ENCODE data around the gene AIF1L.
A peak's percentile ranks its signal among the peaks of the same experiment; 100 is the strongest.
"Not testable (repeated sequence)": the region's sequence is repeated elsewhere in the genome, so short reads cannot be mapped to it uniquely, and the experiment has no call there.

AIF1L gene

GRCh38 chr9:131125038-131125287, 28.6 kb downstream of the AIF1L start:
- DNase-seq = no peak

- DNase-seq = peak; percentile 93
Measured at GRCh38 chr9:131125288-131126058, 29.1 kb downstream of the AIF1L start, which contains the start of gene NUP214. TSS of gene NUP214 (plus strand) at chr9:131125586. CDS start at chr9:131125705, 119 bp downstream.

GRCh38 chr9:131126059-131126426, 29.7 kb downstream of the AIF1L start:
- no peak for DNase-seq

GRCh38 chr9:131129183-131129582, 32.9 kb downstream of the AIF1L start:
- no peak for DNase-seq

GRCh38 chr9:131138676-131139075, 42.3 kb downstream of the AIF1L start:
- DNase-seq = peak; percentile 9

GRCh38 chr9:131140112-131140511, 43.8 kb downstream of the AIF1L start:
- peak; percentile 37 for DNase-seq

- no peak for DNase-seq
Measured at GRCh38 chr9:131140550-131140949, 44.2 kb downstream of the AIF1L start.

- DNase-seq = no peak
Measured at GRCh38 chr9:131142160-131142559, 45.8 kb downstream of the AIF1L start.

GRCh38 chr9:131144201-131144600, 47.9 kb downstream of the AIF1L start:
- no peak for DNase-seq

- no peak for DNase-seq
Measured at GRCh38 chr9:131145245-131145644, 48.9 kb downstream of the AIF1L start.

GRCh38 chr9:131146186-131146585, 49.9 kb downstream of the AIF1L start:
- no peak for DNase-seq

GRCh38 chr9:131148276-131148675, 51.9 kb downstream of the AIF1L start:
- DNase-seq = no peak

- no peak for DNase-seq
Measured at GRCh38 chr9:131148966-131149687, 52.8 kb downstream of the AIF1L start.

GRCh38 chr9:131149688-131150053, 53.3 kb downstream of the AIF1L start:
- DNase-seq = no peak

GRCh38 chr9:131153595-131153994, 57.3 kb downstream of the AIF1L start:
- no peak for DNase-seq

- not testable (repeated sequence) for DNase-seq
Measured at GRCh38 chr9:131158673-131159072, 62.3 kb downstream of the AIF1L start.

- peak; percentile 11 for DNase-seq
Measured at GRCh38 chr9:131160416-131161112, 64.2 kb downstream of the AIF1L start.

- DNase-seq = no peak
Measured at GRCh38 chr9:131161585-131161984, 65.3 kb downstream of the AIF1L start.

- no peak for DNase-seq
Measured at GRCh38 chr9:131162886-131163285, 66.6 kb downstream of the AIF1L start.

GRCh38 chr9:131165523-131165922, 69.2 kb downstream of the AIF1L start:
- no peak for DNase-seq

- DNase-seq = no peak
Measured at GRCh38 chr9:131167146-131167692, 70.9 kb downstream of the AIF1L start.

- no peak for DNase-seq
Measured at GRCh38 chr9:131167936-131168335, 71.6 kb downstream of the AIF1L start.

- DNase-seq = no peak
Measured at GRCh38 chr9:131169563-131170240, 73.4 kb downstream of the AIF1L start.

Measured in DMS79 (cell line).